ENCODE data around the gene MTF1.

Gene MTF1

GRCh38 chr1:37807220-37807554 is 52.2 kb downstream of the MTF1 start:
- H3K4me3 ChIP-seq (ENCODE audit: low read depth, low read length) = peak overlapping the region; percentile 85
- DNase-seq (ENCODE audit: low read depth, low spot score) = no peak
- no peak for TF ChIP-seq CTCF (IDR thresholded peaks at IDR 0.05; ENCODE audit: low read depth, low read length)
- in situ Hi-C loops (cut with HindIII; ENCODE audit: low sequenced_read_pairs) = no loop called here

- no peak overlapping the region for H3K4me3 ChIP-seq (ENCODE audit: low read depth, low read length)
- in situ Hi-C loops (cut with HindIII; ENCODE audit: low sequenced_read_pairs) = no loop called here
- TF ChIP-seq CTCF (IDR thresholded peaks at IDR 0.05; ENCODE audit: low read depth, low read length) = no peak
- no peak for DNase-seq (ENCODE audit: low read depth, low spot score)
Observed at GRCh38 chr1:37802439-37802838, 57.0 kb downstream of the MTF1 start.

- in situ Hi-C loops (cut with HindIII; ENCODE audit: low sequenced_read_pairs) = no loop called here
- TF ChIP-seq CTCF (IDR thresholded peaks at IDR 0.05; ENCODE audit: low read depth, low read length) = no peak
- H3K4me3 ChIP-seq (ENCODE audit: low read depth, low read length) = no peak overlapping the region
- peak; percentile 74 for DNase-seq (ENCODE audit: low read depth, low spot score)
Observed at GRCh38 chr1:37797750-37798345, 61.5 kb downstream of the MTF1 start.

- no peak for TF ChIP-seq CTCF (IDR thresholded peaks at IDR 0.05; ENCODE audit: low read depth, low read length)
- in situ Hi-C loops (cut with HindIII; ENCODE audit: low sequenced_read_pairs) = no loop called here
- peak; percentile 41 for DNase-seq (ENCODE audit: low read depth, low spot score)
- no peak overlapping the region for H3K4me3 ChIP-seq (ENCODE audit: low read depth, low read length)
Observed at GRCh38 chr1:37795340-37796125, 63.9 kb downstream of the MTF1 start.

- no peak for DNase-seq (ENCODE audit: low read depth, low spot score)
- no peak overlapping the region for H3K4me3 ChIP-seq (ENCODE audit: low read depth, low read length)
- in situ Hi-C loops (cut with HindIII; ENCODE audit: low sequenced_read_pairs) = no loop called here
- no peak for TF ChIP-seq CTCF (IDR thresholded peaks at IDR 0.05; ENCODE audit: low read depth, low read length)
Observed at GRCh38 chr1:37794372-37795339, 64.7 kb downstream of the MTF1 start.

- DNase-seq (ENCODE audit: low read depth, low spot score) = peak; percentile 26
- in situ Hi-C loops (cut with HindIII; ENCODE audit: low sequenced_read_pairs) = no loop called here
- no peak for TF ChIP-seq CTCF (IDR thresholded peaks at IDR 0.05; ENCODE audit: low read depth, low read length)
- peak within 1 kb of the TSS; percentile 31 for H3K4me3 ChIP-seq (ENCODE audit: low read depth, low read length)
Observed at GRCh38 chr1:37793773-37794371, 65.5 kb downstream of the MTF1 start, which contains the start of gene MANEAL. TSS of gene MANEAL (plus strand) at chr1:37793847. CDS start at chr1:37794183, 336 bp downstream.
